NT2/D1 (cell line): Measurements from ENCODE around the gene TEX13D.

Experiments used
- DNase-seq: peaks from one replicate; pipeline ENCODE4 v3.0.0-alpha.2; 2011; ENCODE audit warnings: low read depth, low spot score
- H3K27me3 ChIP-seq: 2 replicates; pipeline ENCODE4 v1.6.0; 2011; ENCODE audit warnings: mild to moderate bottlenecking; ENCODE audit not compliant: insufficient read length, insufficient read depth
- H3K36me3 ChIP-seq: 2 replicates; pipeline ENCODE4 v1.6.1; 2011; ENCODE audit warnings: mild to moderate bottlenecking, low read length, mixed read lengths; ENCODE audit not compliant: insufficient read depth, insufficient read length
- H3K4me1 ChIP-seq: 2 replicates; pipeline ENCODE4 v1.5.1; 2011; ENCODE audit not compliant: insufficient read depth, insufficient read length
- H3K4me3 ChIP-seq: 2 replicates; pipeline ENCODE4 v1.5.1; 2011; ENCODE audit warnings: low read depth; ENCODE audit not compliant: insufficient read length
- H3K9ac ChIP-seq: 2 replicates; pipeline ENCODE4 v1.6.0; 2011; ENCODE audit warnings: low read depth; ENCODE audit not compliant: insufficient read length
- H3K9me3 ChIP-seq: 2 replicates; pipeline ENCODE4 v1.5.1; 2011; ENCODE audit warnings: mild to moderate bottlenecking, low read length; ENCODE audit not compliant: insufficient read depth
- SUZ12 ChIP-seq: IDR thresholded peaks from 2 replicates; pipeline ENCODE4 v1.6.1; 2011; ENCODE audit not compliant: insufficient read length, insufficient read depth; ENCODE audit errors: extremely low read depth
- YY1 ChIP-seq: IDR thresholded peaks from 2 replicates; pipeline ENCODE4 v1.6.1; 2011; ENCODE audit not compliant: insufficient read length, insufficient read depth
- ZNF274 ChIP-seq: IDR thresholded peaks from 2 replicates; pipeline ENCODE4 v1.6.1; 2011; ENCODE audit warnings: mild to moderate bottlenecking, low read depth, low read length

TEX13D gene

DNA sequence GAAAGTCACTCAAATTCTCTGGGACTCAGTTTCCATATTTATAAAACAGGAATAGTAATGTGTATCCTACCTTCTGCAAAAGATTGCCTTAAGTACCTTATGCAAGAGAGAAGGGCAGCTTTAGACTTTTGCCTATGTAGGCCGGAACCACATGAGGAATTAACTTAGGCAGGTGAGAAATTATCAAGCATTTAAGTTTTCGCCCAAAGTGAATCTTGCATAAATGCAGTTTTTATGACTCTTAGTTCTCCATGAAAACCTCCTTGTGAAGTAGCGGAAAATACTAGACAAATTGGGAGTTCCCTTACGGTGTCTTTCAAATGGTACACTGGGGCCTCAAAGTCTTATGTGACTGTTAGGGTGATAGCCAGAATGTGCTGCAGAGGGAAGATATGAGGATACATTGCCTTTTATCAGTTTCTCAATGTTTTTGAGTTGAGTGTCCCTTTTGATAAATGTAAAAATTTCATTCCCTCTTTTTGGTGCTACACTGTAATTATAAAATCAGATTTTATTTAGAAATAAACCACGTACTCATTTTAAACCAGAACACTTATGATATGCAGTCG, 16.5 kb downstream of the TEX13D start:
- Histone ChIP-seq H3K4me3 (no peak overlapping the region), H3K9me3 (no peaks in the 10 kb centered on the region), H3K9ac (no peak overlapping the region), H3K36me3 (no peaks in the 10 kb centered on the region), H3K4me1 (no peaks in the 10 kb centered on the region), H3K27me3 (no peaks in the 10 kb centered on the region)
- TF ChIP-seq YY1 (no peak), ZNF274 (no peak), SUZ12 (no peak)
- DNase-seq = no peak

DNA sequence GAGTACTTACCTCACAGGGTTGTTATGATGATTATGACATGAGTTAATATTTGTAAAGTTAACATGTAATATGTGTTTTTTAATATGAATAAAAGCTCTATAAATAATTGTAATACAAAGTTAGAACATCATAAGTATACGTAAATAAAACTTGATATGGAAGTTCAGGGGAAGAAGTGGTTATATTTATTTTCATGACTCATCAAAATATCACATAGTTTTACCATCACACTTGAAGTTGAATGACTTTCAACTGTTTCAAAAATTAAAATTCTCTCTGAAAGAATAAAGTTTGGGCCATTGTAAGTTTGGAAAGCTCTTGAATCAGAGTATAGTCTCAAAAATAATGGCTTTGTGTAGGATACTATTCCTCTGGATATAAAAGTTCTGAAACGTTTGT, 22.2 kb downstream of the TEX13D start:
- Histone ChIP-seq H3K4me3 (no peak overlapping the region), H3K9me3 (no peaks in the 10 kb centered on the region), H3K27me3 (no peaks in the 10 kb centered on the region), H3K36me3 (no peaks in the 10 kb centered on the region), H3K9ac (no peak overlapping the region), H3K4me1 (no peaks in the 10 kb centered on the region)
- no peak for DNase-seq
- TF ChIP-seq SUZ12 (no peak), ZNF274 (no peak), YY1 (no peak)

DNA sequence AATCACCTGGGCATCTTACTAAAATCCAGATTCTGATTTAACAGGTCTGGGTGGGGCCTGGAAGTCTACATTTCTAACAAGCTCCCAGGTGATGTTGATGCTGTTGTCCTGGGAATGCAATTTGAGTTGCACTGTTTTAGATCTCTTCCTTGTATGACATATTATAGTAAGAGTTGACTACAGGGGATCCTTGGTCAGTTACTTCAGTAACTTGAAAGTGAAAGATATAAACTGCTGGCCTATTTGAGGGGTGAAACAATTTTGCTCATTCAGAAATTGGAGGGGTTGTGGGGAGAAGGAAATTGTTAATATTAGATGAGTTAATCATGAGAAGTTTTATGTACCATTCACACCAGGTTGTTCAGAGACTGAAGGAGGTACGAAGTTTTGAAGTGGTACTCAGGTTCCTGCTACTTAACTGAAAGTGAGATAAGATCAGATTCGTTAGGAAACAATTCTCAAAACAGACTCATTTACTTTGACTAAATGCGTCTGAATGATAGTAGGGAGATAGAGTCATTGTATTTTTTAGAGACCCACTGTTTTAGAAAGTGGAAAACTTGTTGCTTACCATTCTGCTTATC, 26.4 kb downstream of the TEX13D start:
- H3K9ac ChIP-seq = no peak overlapping the region
- DNase-seq = no peak
- H3K27me3 ChIP-seq = no peaks in the 10 kb centered on the region
- TF ChIP-seq SUZ12 (no peak), ZNF274 (no peak), YY1 (no peak)
- no peaks in the 10 kb centered on the region for H3K36me3 ChIP-seq
- H3K9me3 ChIP-seq = no peaks in the 10 kb centered on the region
- no peak overlapping the region for H3K4me3 ChIP-seq
- no peaks in the 10 kb centered on the region for H3K4me1 ChIP-seq

DNA sequence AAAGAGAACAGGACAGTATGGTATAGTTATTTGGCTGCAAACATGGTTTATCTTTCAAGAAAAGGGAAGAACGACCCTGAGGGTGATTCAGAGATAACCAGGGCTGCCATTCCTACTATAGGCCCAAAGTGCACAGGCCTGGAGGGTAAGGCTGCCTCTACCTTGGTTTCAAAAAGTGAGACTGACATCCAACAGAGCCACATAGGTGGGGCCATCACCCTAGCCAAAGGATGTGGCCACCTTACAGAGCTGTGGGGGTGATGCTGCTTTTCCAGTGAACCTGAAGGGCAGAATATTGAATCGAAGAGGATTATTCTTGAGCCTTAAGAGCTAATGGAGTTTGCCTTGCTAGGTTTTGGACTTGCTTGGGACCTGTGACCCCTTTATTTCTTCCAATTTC, 29.6 kb downstream of the TEX13D start:
- no peaks in the 10 kb centered on the region for H3K4me1 ChIP-seq
- no peak for TF ChIP-seq YY1
- TF ChIP-seq ZNF274 = no peak
- no peak for TF ChIP-seq SUZ12
- no peak for DNase-seq
- H3K27me3 ChIP-seq = no peaks in the 10 kb centered on the region
- no peak overlapping the region for H3K9ac ChIP-seq
- no peaks in the 10 kb centered on the region for H3K9me3 ChIP-seq
- H3K4me3 ChIP-seq = no peak overlapping the region
- no peaks in the 10 kb centered on the region for H3K36me3 ChIP-seq

DNA sequence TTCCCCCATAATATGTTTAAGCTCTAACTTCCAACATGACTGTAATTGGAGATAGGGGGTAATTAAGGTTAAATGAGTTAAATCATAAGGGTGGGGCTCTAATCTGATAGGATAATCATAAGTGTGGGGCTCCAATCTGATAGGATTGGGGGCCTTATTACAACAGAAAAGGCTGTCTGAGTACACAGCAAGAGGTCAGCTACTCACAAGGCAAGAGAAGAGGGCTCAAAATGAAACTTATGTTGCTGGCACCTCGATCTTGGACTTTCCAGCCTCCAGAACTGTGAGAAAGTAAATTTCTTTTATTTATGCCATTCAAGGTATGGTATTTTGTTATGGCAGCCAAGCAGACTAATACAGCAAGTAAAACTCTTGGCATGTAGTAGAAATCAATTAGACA, 30.3 kb downstream of the TEX13D start:
- no peaks in the 10 kb centered on the region for H3K27me3 ChIP-seq
- no peak overlapping the region for H3K4me3 ChIP-seq
- no peak for DNase-seq
- no peaks in the 10 kb centered on the region for H3K9me3 ChIP-seq
- no peaks in the 10 kb centered on the region for H3K36me3 ChIP-seq
- TF ChIP-seq YY1 = no peak
- TF ChIP-seq SUZ12 = no peak
- TF ChIP-seq ZNF274 = no peak
- no peaks in the 10 kb centered on the region for H3K4me1 ChIP-seq
- H3K9ac ChIP-seq = no peak overlapping the region

DNA sequence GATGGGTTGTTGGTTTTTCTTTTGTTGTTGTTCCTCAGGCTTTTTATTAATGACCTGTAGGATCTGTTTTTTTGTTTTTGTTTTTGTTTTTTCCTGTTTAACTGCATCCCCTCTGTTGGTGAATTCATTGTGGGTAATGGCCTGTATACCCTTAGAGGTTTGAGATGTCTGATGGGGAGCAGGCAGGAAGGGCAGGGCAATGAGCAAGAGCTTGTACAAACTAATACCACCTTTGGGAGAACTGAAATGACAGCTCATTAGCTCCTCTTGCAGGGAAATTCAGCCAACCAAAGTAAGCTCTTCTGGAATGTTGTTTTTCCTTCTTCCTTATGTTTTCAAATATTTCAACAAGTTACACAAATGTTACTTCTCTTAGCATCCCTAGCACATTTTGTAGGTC, 37.3 kb downstream of the TEX13D start:
- no peak overlapping the region for H3K9ac ChIP-seq
- TF ChIP-seq YY1 (no peak), SUZ12 (no peak), ZNF274 (no peak)
- DNase-seq = no peak
- H3K27me3 ChIP-seq = no peaks in the 10 kb centered on the region
- no peak overlapping the region for H3K4me3 ChIP-seq
- no peaks in the 10 kb centered on the region for H3K9me3 ChIP-seq
- no peaks in the 10 kb centered on the region for H3K36me3 ChIP-seq
- no peaks in the 10 kb centered on the region for H3K4me1 ChIP-seq

DNA sequence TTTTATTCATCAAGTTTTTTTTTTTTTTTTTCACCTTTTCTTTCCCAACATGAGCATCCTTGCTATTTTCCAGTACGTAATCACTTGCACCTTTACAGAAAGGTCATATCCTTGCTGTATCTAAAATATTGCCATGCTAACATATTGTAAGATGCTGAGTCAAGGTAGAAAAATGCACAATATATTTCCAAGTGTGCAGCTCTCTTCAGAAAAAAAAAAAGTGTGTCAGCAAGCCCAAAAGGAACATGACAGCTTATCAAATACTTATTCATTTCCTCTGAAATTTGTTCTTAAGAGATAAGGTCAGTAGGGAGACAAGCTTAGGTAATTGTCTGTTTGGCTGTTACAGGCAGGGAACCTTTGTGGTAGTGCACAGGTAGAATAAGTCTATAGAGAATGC, 40.9 kb downstream of the TEX13D start:
- Histone ChIP-seq H3K4me3 (no peak overlapping the region), H3K4me1 (no peaks in the 10 kb centered on the region), H3K9me3 (no peaks in the 10 kb centered on the region), H3K27me3 (no peaks in the 10 kb centered on the region), H3K9ac (no peak overlapping the region), H3K36me3 (no peaks in the 10 kb centered on the region)
- no peak for TF ChIP-seq ZNF274
- no peak for TF ChIP-seq YY1
- TF ChIP-seq SUZ12 = no peak
- DNase-seq = no peak
